ENCODE data around the gene RNASEL.
"Not testable (repeated sequence)": the region's sequence is repeated elsewhere in the genome, so short reads cannot be mapped to it uniquely, and the experiment has no call there.

Gene RNASEL

GRCh38 chr1:182588500-182589396 is at the start of gene RNASEL:
Gene RNASEL, minus strand, starts transcription at chr1:182589256. Its CDS starts 2,450 bp downstream, at chr1:182586806.
- no peak for DNase-seq (ENCODE audit: low read depth)
- peak within 1 kb of the TSS; percentile 72 for H3K4me3 ChIP-seq (ENCODE audit: low read depth, low read length)

GRCh38 chr1:182637769-182638168 is 48.7 kb upstream of the RNASEL start:
- H3K4me3 ChIP-seq (ENCODE audit: low read depth, low read length) = no peak overlapping the region
- no peak for DNase-seq (ENCODE audit: low read depth)

- DNase-seq (ENCODE audit: low read depth) = no peak
Observed at GRCh38 chr1:182635871-182636270, 46.8 kb upstream of the RNASEL start.

GRCh38 chr1:182634306-182635072 is 45.4 kb upstream of the RNASEL start:
- H3K4me3 ChIP-seq (ENCODE audit: low read depth, low read length) = no peak overlapping the region
- no peak for DNase-seq (ENCODE audit: low read depth)

More at GRCh38 chr1:182635871-182636270, 46.8 kb upstream of the RNASEL start:
- H3K4me3 ChIP-seq (ENCODE audit: low read depth, low read length) = no peak overlapping the region

- no peak overlapping the region for H3K4me3 ChIP-seq (ENCODE audit: low read depth, low read length)
- no peak for DNase-seq (ENCODE audit: low read depth)
Observed at GRCh38 chr1:182633657-182634281, 44.7 kb upstream of the RNASEL start.

- no peak for DNase-seq (ENCODE audit: low read depth)
- no peak overlapping the region for H3K4me3 ChIP-seq (ENCODE audit: low read depth, low read length)
Observed at GRCh38 chr1:182633031-182633430, 44.0 kb upstream of the RNASEL start.

- H3K4me3 ChIP-seq (ENCODE audit: low read depth, low read length); DNase-seq (ENCODE audit: low read depth): not testable (repeated sequence)
Observed at GRCh38 chr1:182632441-182632857, 43.4 kb upstream of the RNASEL start.

GRCh38 chr1:182631954-182632353 is 42.9 kb upstream of the RNASEL start:
- H3K4me3 ChIP-seq (ENCODE audit: low read depth, low read length) = no peak overlapping the region
- no peak for DNase-seq (ENCODE audit: low read depth)

GRCh38 chr1:182631053-182631677 is 42.1 kb upstream of the RNASEL start:
- H3K4me3 ChIP-seq (ENCODE audit: low read depth, low read length) = no peak overlapping the region

GRCh38 chr1:182630586-182630985 is 41.5 kb upstream of the RNASEL start:
- DNase-seq (ENCODE audit: low read depth) = no peak
- no peak overlapping the region for H3K4me3 ChIP-seq (ENCODE audit: low read depth, low read length)

More at GRCh38 chr1:182631053-182631677, 42.1 kb upstream of the RNASEL start:
- no peak for DNase-seq (ENCODE audit: low read depth)

- H3K4me3 ChIP-seq (ENCODE audit: low read depth, low read length) = no peak overlapping the region
- no peak for DNase-seq (ENCODE audit: low read depth)
Observed at GRCh38 chr1:182629499-182630096, 40.5 kb upstream of the RNASEL start.

GRCh38 chr1:182629080-182629479 is 40.0 kb upstream of the RNASEL start:
- H3K4me3 ChIP-seq (ENCODE audit: low read depth, low read length) = no peak overlapping the region

GRCh38 chr1:182628657-182629056 is 39.6 kb upstream of the RNASEL start:
- no peak for DNase-seq (ENCODE audit: low read depth)
- H3K4me3 ChIP-seq (ENCODE audit: low read depth, low read length) = no peak overlapping the region

More at GRCh38 chr1:182629080-182629479, 40.0 kb upstream of the RNASEL start:
- DNase-seq (ENCODE audit: low read depth) = no peak

GRCh38 chr1:182627622-182628021 is 38.6 kb upstream of the RNASEL start:
- H3K4me3 ChIP-seq (ENCODE audit: low read depth, low read length) = no peak overlapping the region
- DNase-seq (ENCODE audit: low read depth) = no peak

GRCh38 chr1:182626527-182626926 is 37.5 kb upstream of the RNASEL start:
- no peak overlapping the region for H3K4me3 ChIP-seq (ENCODE audit: low read depth, low read length)
- DNase-seq (ENCODE audit: low read depth) = no peak

- no peak for DNase-seq (ENCODE audit: low read depth)
- no peak overlapping the region for H3K4me3 ChIP-seq (ENCODE audit: low read depth, low read length)
Observed at GRCh38 chr1:182625719-182626504, 36.9 kb upstream of the RNASEL start.

GRCh38 chr1:182625024-182625423 is 36.0 kb upstream of the RNASEL start:
- no peak for DNase-seq (ENCODE audit: low read depth)
- no peak overlapping the region for H3K4me3 ChIP-seq (ENCODE audit: low read depth, low read length)

- no peak for DNase-seq (ENCODE audit: low read depth)
- no peak overlapping the region for H3K4me3 ChIP-seq (ENCODE audit: low read depth, low read length)
Observed at GRCh38 chr1:182624577-182624976, 35.5 kb upstream of the RNASEL start.
